Activated CD8-positive, alpha-beta memory T cell treated with anti-CD3 and anti-CD28 coated beads for 36 hours (primary cell): ENCODE data around the gene TCEA2. TPM values are rescaled to one million over a fixed set of nuclear protein-coding genes. Genes with fewer than 3 reads are reported as not detected.

ENCODE experiments used
- CTCF ChIA-PET: fragments of 350-600 bp; sonication (Branson Sonifier 250); formaldehyde crosslinking; loops from one replicate; lab custom pipeline; 2021; ENCODE audit warnings: antibody characterized with exemption; lab: Charles Lee
- POLR2A ChIA-PET: fragments of 350-600 bp; sonication (Branson Sonifier 250); formaldehyde crosslinking; loops from one replicate; lab custom pipeline; 2021; ENCODE audit warnings: antibody characterized with exemption; lab: Charles Lee
- total RNA-seq, 2 experiments: library from RNA; stranded (reverse); gene quantifications; one replicate each; pipeline ENCODE4 v1.2.3, GENCODE V29; 2021

TCEA2 gene
- total RNA-seq, 2 experiments from 2014 or later: 25.9 to 27.5 TPM

DNA sequence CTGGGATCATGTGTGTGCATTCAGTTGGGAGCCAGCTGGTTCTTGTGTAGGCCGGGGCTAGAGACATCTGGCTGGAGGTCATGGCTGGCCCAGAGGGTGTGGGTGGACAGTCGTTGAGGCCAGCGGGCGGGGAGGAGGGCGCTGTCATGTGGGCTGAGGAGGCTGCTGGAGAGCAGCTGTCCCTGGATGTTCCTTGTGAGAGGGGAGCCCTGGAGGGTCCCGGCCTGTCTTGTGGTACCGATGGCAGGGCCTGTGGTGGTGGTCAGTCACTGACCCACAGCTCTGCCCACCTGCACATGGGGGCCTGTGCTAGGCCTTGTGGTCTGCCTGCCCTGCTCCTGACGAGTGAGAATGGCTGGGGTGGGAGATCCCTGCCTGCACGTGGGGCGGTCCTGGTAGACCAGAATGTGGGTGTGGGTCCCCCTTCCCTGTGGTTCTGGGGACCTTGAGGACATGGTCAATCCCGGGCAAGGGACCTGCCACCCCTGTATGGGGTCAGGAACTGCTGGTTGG, 29.0 kb upstream of the TCEA2 start:
- POLR2A ChIA-PET: interaction anchor here (0.6 kb wide), 1 partner anchor 27 kb away, joined by 3 read pairs; no protein-coding TSS in a partner anchor
- CTCF ChIA-PET: interaction anchor here (1.1 to 1.4 kb wide), 4 partner anchors 20 to 538 kb away, joined by 3 read pairs; partner anchors contain the start of gene SAMD10

DNA sequence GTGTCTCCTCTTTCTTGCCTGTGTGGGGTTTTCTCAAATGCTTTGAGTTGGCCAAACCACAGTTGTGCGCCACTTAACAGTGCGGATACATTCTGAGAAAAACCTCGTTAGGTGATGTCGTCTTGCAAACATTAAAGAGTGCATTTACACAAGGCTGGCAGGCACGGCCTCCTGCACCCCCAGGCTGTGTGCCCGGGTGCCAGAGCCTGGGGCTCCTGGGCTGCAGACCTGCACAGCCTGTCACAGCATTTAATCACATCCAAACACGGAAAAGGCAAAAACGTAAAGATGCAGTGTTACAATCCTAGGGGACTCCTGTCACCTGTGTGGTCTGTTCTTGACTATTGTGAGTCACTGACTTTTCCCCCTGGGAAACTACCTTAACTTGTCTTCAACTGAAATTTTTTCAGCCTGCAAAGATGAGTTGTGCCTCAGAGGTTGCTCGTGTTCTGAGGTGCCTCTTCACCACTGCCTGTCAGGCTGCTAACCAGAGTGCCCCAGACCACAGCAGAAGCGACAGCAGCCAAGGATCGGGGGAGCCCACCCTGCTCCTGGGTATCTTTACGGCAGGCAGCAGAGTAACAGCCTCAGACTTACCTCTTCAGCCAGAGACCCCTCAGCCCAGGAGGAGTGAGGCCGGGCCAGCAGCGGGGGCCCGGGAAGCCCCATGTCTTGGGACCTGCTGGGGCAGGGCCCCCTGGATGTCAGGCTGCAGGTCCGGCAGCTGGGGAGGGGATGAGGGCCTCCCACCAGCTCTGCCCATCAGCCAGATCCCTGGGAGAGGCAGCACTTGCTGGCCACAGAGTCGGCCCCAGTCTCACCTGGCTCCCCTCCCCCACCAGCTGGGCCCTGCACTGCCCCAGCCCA, 27.7 kb upstream of the TCEA2 start:
- CTCF ChIA-PET: interaction anchor here (0.6 to 6.2 kb wide), 3 partner anchors 24 to 85 kb away, joined by 3 to 38 read pairs (median 3); partner anchors contain the start of gene SAMD10
- POLR2A ChIA-PET: no interaction called here

DNA sequence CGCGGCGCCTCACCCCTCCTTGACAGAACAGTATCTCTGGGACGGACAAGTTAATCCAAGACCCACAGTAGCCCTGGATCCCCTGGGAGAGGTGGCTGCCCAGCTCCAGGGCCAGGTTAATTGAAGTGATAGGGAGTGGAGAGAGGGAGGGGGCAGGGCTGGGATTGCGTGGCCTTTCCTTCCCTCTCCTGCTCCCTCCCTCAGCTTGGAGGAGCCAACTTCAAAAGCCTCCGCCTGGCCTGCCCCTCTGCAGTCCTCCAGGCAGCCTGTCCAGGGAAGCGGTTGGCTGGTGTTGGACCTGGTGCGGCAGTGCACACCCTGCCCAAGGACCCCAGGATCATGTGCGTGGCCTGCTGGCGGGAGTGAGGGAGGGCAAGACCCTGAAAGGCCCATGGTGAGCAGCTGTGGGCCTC, 27.1 kb upstream of the TCEA2 start, which contains the start of gene C20orf204:
TSS of gene C20orf204 (plus strand) at position 250 of the 413 bp plus-strand sequence. CDS start at position 392, 142 bp downstream.
- POLR2A ChIA-PET: no interaction called here
- CTCF ChIA-PET: interaction anchor here (1.2 to 6.2 kb wide), 3 partner anchors 56 to 84 kb away, joined by 3 to 38 read pairs (median 4); partner anchors contain the start of gene SAMD10

DNA sequence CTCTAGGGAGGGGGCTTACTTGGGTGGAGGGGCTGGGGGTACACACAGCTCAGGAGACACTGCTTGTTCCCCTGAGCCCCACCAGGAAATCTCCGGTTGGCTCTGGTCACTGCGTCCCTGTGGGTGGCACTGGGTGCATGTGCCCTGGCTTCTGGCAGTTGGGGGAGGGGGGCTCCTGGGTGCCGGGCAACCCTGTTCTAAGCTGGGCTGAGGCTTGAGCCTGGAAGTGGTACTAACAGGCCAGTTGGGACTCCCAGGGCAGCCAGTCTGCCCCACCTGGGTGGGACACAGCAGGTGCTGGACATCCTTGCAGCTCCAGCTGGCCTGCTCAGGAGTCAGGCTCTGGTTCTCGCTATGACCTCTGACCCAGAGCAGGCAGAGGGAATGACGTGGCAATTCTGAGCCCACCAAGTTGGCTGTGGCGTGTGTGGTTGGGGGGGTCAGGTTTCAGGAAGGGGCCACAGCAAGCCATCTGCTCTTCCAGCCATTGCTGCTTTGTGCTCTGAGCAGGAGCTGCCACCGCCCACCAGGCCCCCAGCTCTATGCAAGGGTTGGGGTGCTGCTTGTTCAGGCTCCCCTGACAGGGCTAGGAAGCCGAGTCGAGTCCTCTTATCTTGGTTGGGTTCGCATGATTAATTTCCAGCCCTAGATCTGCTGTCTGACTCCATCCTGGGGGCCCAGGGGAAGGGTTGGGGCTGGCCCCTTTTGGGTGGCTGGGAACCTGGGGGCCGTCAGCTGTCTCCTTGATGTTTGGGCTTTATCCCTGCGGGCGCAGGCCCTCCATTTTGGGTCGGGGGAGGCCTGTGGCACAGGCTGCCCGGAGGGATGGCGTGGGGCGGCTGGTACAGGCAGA, 26.4 kb upstream of the TCEA2 start:
- ChIA-PET CTCF (interaction anchor here (1.2 to 6.2 kb wide), 5 partner anchors 23 to 84 kb away, joined by 4 to 67 read pairs (median 38); partner anchors contain the start of genes PRPF6, SAMD10 and TCEA2), POLR2A (interaction anchor here (1.1 kb wide), 1 partner anchor 80 kb away, joined by 3 read pairs; the partner anchor contains the start of gene UCKL1)

DNA sequence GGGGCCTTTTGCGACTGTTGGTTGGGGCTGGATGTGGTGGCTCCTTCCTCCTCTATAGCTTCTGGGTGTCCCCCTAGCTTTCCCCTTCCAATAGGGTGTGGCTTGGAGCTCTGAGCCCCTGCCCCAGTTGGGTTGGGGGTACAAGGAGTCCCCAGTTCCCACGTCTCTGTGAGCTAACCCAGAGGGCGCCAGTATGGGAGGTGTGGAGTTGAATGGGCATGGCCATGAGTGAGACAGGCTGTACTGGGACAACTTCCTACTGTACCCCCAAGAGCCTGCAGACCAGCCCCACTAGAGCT, 25.9 kb upstream of the TCEA2 start:
- ChIA-PET POLR2A (interaction anchor here (1.1 kb wide), 1 partner anchor 80 kb away, joined by 3 read pairs; the partner anchor contains the start of gene UCKL1), CTCF (interaction anchor here (1.2 to 6.2 kb wide), 8 partner anchors 23 to 83 kb away, joined by 4 to 67 read pairs (median 15); partner anchors contain the start of genes OPRL1, PRPF6, RGS19 and SAMD10)

DNA sequence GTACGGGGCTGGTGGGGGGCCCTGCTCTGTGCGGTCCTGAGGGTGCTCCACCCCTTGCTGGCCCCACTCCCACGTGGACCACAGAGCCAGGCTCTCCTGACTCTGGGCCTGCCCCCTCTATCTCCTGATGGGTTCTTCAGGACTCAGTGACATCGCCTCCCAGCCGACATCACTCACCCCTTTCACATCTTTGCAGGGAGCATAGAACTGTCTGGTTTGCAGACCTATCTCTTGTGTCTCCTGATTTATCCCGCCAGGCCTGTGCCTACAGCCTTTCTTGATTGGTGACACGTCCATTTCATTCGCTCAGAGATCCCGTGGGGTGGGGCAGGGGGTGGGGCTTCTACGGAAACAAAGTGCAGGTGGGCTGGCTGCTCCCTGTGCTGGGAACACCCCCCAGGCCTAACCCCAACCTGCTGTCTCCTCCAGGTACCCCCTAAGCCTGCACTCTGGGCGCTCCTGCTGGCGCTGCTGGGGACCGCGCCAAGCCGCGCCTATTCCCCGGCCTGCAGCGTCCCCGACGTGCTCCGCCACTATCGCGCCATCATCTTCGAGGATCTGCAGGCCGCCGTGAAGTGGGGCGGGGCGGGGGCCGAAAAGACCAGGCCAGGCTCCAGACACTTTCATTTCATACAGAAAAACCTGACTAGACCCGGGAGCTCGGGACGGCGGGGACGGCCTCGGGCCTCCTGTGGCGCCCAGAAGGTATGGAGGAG, 25.3 kb upstream of the TCEA2 start:
- ChIA-PET CTCF (interaction anchor here (0.7 to 6.2 kb wide), 22 partner anchors 8 to 251 kb away, joined by 3 to 67 read pairs (median 5); partner anchors contain the start of genes LKAAEAR1, OPRL1, PRPF6 and RGS19), POLR2A (interaction anchor here (0.8 to 1.7 kb wide), 4 partner anchors 55 to 516 kb away, joined by 3 to 13 read pairs (median 6); partner anchors contain the start of genes PRPF6, SAMD10 and UCKL1)

DNA sequence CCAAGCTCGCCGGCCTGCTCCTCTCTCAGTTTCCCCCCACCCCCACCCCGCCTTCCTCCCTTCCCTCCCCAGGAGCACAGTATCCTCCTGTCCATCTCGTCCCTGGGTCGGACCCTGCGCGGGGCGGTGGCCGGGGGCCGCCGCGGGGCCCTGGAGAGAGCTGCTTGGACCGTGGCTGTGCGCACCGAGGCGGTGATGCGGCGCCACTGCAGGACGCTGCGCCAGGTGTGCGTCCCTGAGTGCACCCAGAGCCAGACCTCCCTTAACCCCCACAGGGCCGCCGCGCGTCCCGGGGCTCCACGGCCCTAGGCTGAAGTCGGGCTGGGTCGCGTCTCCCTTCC, 24.8 kb upstream of the TCEA2 start:
- ChIA-PET CTCF (interaction anchor here (0.7 to 6.2 kb wide), 28 partner anchors 8 to 411 kb away, joined by 3 to 67 read pairs (median 5); partner anchors contain the start of genes GMEB2, LKAAEAR1, OPRL1 and PRPF6), POLR2A (interaction anchor here (0.8 to 1.7 kb wide), 4 partner anchors 55 to 517 kb away, joined by 3 to 13 read pairs (median 6); partner anchors contain the start of genes PRPF6 and SAMD10)

DNA sequence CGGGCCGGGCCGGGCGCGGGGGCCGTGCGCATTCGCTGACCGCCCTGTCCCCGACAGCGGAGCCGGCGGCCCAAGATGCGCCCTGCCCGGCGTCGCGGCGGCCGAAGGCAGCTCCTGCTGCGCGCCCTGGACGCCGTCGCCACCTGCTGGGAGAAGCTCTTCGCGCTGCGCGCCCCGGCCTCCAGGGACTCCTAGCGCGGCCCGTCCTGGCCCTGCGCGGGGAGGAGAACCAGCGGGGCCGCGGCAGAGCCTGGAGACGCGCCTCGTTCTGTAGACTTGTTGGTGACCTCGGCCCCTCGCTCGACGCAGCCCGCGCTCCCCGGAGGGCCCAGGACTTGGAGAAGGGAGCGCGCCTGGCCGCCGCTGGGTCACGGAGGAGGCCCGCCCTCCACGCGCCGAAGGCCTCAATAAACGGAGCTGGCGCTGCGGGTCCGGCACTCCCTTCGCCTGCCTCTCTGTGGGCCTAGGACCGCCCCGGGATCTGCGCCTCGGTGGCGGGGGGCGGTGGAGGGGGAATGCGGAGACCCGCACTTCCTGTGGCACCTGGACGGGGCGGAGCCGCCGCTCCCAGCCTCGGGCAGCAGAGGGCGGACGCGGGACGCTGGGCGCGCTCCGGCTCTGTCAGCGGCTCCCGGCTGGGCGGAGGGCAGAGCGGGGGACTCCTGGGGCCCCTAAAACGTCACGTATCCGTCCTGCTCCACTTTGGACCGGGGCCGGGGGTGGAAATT, 24.3 kb upstream of the TCEA2 start:
- POLR2A ChIA-PET: interaction anchor here (0.8 to 1.7 kb wide), 4 partner anchors 56 to 517 kb away, joined by 3 to 13 read pairs (median 6); partner anchors contain the start of genes PRPF6 and SAMD10

DNA sequence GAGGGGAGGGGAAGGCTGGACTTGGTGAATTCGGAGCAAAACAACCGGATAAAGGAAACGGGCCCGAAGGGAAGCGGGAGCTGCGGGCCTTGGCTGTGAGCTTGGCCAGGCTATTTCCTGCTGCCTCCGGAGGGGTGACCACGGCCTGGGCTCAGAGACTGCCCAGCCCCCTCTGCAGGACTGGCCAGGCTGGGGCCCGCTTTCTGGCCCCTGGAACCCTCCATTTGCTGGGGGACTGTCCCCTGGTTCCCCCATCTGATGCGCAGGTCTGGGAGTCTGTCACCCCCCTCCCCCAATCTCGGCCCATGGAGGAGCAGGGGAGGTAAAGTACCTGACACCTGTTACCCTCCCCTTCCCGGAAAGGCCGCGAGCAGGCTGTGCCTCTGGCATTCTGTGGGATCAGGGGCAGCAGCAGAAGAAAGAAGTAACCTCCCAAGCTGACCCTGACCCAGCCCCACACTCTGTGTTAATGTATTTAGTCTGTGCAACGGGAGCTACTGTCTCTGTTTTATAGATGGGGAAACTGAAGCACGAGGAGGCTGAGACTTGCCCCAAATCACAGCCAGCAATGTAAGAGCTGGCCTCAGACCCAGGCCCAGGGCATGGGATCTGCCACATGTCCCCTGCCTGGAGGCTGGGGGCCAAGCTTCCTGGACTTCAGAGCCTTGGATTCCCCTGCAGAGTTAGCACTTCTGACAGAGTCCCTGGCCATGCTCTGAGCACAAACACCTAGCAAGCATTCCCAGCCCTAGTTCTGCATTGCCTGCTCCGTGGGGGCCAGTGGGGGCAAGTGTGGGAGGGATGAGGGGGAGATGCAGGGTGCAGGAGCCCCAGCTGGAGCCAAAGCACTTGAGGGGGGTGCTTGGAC, 23.5 kb upstream of the TCEA2 start:
- POLR2A ChIA-PET: interaction anchor here (1.0 to 1.7 kb wide), 2 partner anchors 57 to 59 kb away, joined by 3 to 13 read pairs; partner anchors contain the start of genes PRPF6 and SAMD10
- CTCF ChIA-PET: interaction anchor here (0.9 to 6.2 kb wide), 22 partner anchors 9 to 265 kb away, joined by 3 to 67 read pairs (median 5); partner anchors contain the start of genes LKAAEAR1, OPRL1, PRPF6 and RGS19

More for the DNA sequence above, 24.3 kb upstream of the TCEA2 start:
- CTCF ChIA-PET: interaction anchor here (0.6 to 6.2 kb wide), 34 partner anchors 8 to 412 kb away, joined by 3 to 67 read pairs (median 4); partner anchors contain the start of genes GMEB2, LKAAEAR1, OPRL1 and PRPF6

DNA sequence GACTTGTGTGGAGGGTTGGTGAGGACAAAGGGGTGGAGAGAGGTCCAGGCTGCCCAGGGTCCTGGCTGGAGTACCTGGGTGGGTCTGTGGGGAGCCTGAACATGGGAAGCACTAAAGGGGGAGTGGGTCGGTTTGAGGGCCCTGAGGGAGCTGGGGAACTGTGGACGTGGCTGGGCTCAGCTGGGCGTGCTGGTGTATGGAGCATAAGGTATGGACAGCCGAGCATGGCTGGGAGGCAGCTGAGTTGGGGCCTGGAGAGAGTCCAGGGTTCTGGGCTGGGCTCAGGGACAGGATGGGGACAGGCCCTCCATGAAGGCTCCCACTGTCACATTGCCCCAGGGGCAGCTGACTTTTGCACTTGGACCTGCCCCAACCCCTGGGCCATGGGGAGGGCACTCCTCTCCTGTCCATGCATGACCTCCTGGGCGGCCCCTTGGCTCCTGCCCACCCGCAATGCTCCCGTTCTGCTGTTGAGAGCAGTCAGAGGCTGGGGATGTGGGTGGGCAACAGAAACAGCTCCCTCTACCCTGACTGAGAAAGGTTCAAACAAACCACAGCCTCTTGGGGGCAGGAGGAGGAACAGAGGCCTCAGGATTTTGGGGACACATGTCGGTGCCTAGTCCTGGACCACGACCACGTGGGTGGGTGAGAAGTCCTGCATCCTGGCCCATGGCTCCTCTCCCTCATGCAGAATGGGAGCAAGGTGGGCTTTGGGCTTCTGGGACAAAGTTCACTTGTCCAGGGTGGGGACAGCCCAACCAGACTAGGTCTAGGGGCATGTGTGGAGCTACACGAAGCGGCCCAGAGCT, 22.6 kb upstream of the TCEA2 start:
- ChIA-PET POLR2A (interaction anchor here (1.0 kb wide), 1 partner anchor 58 kb away, joined by 3 read pairs; no protein-coding TSS in a partner anchor), CTCF (interaction anchor here (1.3 to 6.2 kb wide), 7 partner anchors 14 to 80 kb away, joined by 5 to 67 read pairs (median 10); partner anchors contain the start of genes LKAAEAR1, PRPF6, SAMD10 and TCEA2)

DNA sequence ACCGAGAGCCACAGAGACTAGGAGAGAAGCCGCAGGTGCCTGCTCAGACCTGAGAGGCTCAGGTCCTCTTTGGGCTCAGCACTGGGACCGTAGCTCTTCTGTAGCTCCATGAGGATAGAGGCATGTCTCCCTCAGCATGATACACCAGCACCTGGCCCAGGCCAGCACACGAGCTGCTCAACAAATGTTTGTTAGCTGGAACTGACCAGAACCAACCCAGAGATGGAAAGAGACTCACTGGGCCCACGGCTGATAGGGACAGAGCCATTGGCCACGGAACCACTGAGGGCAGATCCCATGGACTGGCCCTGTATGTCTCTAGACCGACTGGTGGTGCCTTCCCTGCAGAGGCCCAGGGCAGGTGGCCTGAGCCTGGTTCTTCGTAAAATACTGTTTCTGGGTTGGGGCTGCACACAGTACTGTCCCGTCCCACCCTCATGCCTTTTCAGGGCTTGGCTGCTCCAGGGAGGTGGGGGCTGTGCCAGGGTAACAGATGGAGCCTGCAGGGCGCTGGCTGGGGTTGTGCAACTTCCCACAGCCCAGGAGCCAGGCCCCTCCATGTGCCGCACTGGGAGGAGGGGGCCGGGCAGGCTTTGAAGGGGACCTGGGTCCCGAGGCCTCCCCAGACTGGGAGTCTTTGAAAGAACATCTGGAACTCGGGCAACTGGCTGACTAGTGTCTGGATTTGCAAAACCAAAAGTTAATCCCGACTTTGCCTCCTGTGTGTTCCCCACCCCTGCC, 21.8 kb upstream of the TCEA2 start:
- ChIA-PET POLR2A (no interaction called here), CTCF (interaction anchor here (1.1 to 6.2 kb wide), 5 partner anchors 13 to 139 kb away, joined by 3 to 67 read pairs (median 8); partner anchors contain the start of genes PRPF6 and TCEA2)

DNA sequence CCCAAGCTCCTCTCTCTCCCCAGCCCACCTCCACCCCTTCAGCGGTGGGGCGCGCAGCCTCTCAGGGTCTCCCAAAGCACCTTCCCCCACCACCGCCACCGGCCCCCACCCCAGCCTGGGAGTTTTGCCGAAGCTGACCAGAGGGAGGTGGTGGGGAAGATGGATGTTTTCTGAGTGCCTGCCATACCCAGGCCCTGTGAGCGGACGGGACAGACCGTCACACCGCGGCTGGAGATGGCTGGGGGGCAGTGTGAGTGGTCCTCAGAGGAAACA, 21.3 kb upstream of the TCEA2 start:
- CTCF ChIA-PET: interaction anchor here (1.1 to 6.2 kb wide), 4 partner anchors 18 to 139 kb away, joined by 3 to 67 read pairs (median 23); partner anchors contain the start of genes PRPF6 and TCEA2
- POLR2A ChIA-PET: no interaction called here

DNA sequence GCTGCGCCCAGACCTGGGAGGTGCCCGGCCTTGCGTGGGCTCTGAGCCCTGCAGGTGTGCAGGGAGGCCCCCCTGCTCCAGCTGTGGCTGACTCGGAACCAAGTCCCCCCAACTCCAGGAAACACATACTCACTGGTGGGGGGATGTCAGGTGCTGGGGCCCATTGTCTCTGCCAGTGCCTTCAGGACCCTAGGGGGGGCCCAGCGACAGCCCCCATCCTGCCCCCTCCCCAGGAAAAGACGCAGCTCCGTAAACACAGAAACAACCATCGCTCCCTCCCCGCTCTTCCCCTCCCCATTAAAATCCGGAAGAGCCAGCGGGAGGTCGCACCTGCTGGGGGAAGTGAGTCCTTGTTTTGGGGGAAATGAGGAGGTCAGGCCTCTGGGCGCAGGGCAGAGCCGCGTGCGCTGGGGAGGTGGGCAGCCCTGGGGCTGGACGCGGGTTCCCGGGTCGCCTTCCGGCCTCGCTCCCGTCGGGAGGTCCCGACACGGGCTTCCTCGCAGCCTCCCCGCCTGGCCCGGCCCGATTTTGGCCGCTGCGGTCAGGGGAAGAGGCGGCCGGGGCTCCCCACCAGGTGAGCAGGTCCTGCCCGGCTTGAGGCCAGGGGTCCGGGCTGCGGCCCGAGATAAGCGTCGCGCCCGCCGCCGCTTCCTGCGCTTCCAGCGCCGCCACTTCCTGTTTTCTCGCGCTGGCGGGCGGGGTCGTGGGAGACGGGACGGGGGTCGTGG, 20.8 kb upstream of the TCEA2 start:
- CTCF ChIA-PET: interaction anchor here (1.1 to 6.1 kb wide), 3 partner anchors 18 to 140 kb away, joined by 3 to 67 read pairs (median 8); partner anchors contain the start of genes PRPF6 and TCEA2
- POLR2A ChIA-PET: no interaction called here
